Gastrocnemius medialis (tissue), 4 donors: Measurements from ENCODE around the gene TSEN15.

Source experiments
- POLR2A ChIP-seq, 2 donors: fragments of 450-650 bp; IDR thresholded peaks; one replicate each; pipeline ENCODE4 v1.6.1; 2017; ENCODE audit warnings: antibody characterized with exemption in 2 of 2, mild to moderate bottlenecking in 2 of 2, moderate library complexity in 2 of 2
- TF ChIP-seq, protein P1 (sequence below), 5 experiments: fragments of 450-650 bp in 3 of 5; fragments of 200-600 bp in 2 of 5; sonication (generic) in 2 of 5; IDR thresholded peaks in 4 of 5; conservative IDR thresholded peaks in 1 of 5; 1 replicate in 4 of 5; 2 replicates in 1 of 5; pipeline ENCODE4 v1.5.1; 2016 to 2019; ENCODE audit warnings: antibody characterized with exemption in 5 of 5, mild to moderate bottlenecking in 3 of 5, moderate library complexity in 3 of 5

DNA sequence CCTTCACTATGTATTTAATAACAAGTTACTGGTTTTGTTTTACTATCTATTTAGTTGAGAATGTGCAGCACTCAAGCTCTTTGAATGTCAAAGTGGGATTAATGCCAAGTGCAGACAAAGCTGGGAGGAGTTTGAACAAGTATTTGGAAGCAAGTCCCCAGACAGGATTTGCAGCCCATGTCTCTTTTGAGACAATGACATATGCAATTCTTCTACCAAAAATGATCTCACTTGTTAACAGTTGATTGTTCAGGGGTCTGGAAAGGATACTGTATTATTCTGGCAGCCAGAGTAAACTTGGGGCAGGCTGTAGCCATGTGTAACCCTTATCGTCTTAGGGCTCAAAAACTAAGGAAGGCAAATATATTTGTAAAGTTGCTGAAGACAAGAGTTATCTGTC lies 29.8 kb upstream of the TSEN15 start:
- TF ChIP-seq, protein P1, sequence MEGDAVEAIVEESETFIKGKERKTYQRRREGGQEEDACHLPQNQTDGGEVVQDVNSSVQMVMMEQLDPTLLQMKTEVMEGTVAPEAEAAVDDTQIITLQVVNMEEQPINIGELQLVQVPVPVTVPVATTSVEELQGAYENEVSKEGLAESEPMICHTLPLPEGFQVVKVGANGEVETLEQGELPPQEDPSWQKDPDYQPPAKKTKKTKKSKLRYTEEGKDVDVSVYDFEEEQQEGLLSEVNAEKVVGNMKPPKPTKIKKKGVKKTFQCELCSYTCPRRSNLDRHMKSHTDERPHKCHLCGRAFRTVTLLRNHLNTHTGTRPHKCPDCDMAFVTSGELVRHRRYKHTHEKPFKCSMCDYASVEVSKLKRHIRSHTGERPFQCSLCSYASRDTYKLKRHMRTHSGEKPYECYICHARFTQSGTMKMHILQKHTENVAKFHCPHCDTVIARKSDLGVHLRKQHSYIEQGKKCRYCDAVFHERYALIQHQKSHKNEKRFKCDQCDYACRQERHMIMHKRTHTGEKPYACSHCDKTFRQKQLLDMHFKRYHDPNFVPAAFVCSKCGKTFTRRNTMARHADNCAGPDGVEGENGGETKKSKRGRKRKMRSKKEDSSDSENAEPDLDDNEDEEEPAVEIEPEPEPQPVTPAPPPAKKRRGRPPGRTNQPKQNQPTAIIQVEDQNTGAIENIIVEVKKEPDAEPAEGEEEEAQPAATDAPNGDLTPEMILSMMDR (IDR thresholded peaks at IDR 0.05 in 4 of 5, conservative IDR thresholded peaks at IDR 0.05 in 1 of 5) = no peak
- no peak for TF ChIP-seq POLR2A (IDR thresholded peaks at IDR 0.05)
